ENCODE data around the gene FNBP1.

GRCh38 chr9:130069048-130069447 lies 26.1 kb upstream of the FNBP1 start:
- TF ChIP-seq, protein P1, sequence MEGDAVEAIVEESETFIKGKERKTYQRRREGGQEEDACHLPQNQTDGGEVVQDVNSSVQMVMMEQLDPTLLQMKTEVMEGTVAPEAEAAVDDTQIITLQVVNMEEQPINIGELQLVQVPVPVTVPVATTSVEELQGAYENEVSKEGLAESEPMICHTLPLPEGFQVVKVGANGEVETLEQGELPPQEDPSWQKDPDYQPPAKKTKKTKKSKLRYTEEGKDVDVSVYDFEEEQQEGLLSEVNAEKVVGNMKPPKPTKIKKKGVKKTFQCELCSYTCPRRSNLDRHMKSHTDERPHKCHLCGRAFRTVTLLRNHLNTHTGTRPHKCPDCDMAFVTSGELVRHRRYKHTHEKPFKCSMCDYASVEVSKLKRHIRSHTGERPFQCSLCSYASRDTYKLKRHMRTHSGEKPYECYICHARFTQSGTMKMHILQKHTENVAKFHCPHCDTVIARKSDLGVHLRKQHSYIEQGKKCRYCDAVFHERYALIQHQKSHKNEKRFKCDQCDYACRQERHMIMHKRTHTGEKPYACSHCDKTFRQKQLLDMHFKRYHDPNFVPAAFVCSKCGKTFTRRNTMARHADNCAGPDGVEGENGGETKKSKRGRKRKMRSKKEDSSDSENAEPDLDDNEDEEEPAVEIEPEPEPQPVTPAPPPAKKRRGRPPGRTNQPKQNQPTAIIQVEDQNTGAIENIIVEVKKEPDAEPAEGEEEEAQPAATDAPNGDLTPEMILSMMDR (IDR thresholded peaks at IDR 0.05; ENCODE audit: low read depth, low read length, poor library complexity, severe bottlenecking), result no peak
- TF ChIP-seq EZH2phosphoT487 (IDR thresholded peaks at IDR 0.05; ENCODE audit: borderline replicate concordance, low read length), result no peak

Data from DOHH2 (cell line).